WERI-Rb-1 (cell line): Measurements from ENCODE around the gene TRIM62.

Source experiments
- DNase-seq: peaks from one replicate; pipeline ENCODE4 v3.0.0-alpha.2; 2020
- H3K27ac ChIP-seq: fragments of 250-450 bp; sonication (Bioruptor Pico); 2 replicates; pipeline ENCODE4 v1.5.1; 2020; ENCODE audit warnings: mild to moderate bottlenecking, moderate library complexity
- H3K27me3 ChIP-seq: fragments of 250-450 bp; sonication (Bioruptor Pico); 2 replicates; pipeline ENCODE4 v1.5.1; 2021; ENCODE audit warnings: mild to moderate bottlenecking, low read depth, moderate library complexity; ENCODE audit not compliant: insufficient read depth, severe bottlenecking
- H3K36me3 ChIP-seq: fragments of 250-450 bp; sonication (Bioruptor Pico); 2 replicates; pipeline ENCODE4 v1.5.1; 2020; ENCODE audit warnings: mild to moderate bottlenecking, moderate library complexity
- H3K4me3 ChIP-seq: 2 replicates; pipeline ENCODE4 v1.5.1; 2011; ENCODE audit warnings: low read depth, mild to moderate bottlenecking, control low read depth, low read length
- H3K9me3 ChIP-seq: fragments of 250-450 bp; sonication (Bioruptor Pico); 2 replicates; pipeline ENCODE4 v1.5.1; 2021; ENCODE audit warnings: mild to moderate bottlenecking, moderate library complexity; ENCODE audit not compliant: severe bottlenecking
- TF ChIP-seq, protein P1 (sequence below): IDR thresholded peaks from 2 replicates; pipeline ENCODE4 v1.5.1; 2011; ENCODE audit warnings: low read depth, mild to moderate bottlenecking, control low read depth, inconsistent platforms, low read length

Gene TRIM62

DNA sequence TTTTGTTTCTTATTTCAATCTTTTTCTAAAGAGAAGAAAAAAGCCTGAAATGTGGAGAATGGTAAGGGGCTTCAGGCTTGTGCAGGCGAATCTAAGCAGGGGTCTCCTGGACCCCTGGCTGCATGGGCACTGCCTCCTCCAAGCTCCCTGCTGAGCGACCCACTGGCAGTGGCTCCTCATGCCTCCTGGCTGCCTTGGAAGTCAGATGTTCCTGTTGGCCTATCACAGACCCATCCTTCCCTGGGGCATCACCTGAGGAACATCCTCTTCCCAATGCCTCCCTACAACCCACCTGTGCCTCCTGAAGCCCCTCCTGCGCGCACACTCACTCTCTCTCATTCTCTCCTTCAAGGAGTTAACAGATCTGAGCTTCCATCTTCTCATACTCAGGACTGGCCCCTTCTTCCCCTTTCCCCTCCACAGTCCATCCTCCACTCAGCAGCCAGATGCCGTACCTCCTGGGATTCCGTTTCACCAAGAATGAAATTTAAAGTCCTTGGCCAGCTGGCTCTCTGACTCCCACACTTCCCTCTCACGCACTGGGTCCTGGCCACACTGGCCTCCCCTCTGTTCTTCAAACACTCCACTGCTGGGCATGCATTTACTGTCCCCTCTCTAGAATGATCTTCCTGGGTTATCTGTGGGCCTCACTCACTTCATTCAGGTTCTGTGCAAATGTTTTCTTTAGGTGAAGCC is 59.2 kb downstream of the TRIM62 start:
- TF ChIP-seq, protein P1, sequence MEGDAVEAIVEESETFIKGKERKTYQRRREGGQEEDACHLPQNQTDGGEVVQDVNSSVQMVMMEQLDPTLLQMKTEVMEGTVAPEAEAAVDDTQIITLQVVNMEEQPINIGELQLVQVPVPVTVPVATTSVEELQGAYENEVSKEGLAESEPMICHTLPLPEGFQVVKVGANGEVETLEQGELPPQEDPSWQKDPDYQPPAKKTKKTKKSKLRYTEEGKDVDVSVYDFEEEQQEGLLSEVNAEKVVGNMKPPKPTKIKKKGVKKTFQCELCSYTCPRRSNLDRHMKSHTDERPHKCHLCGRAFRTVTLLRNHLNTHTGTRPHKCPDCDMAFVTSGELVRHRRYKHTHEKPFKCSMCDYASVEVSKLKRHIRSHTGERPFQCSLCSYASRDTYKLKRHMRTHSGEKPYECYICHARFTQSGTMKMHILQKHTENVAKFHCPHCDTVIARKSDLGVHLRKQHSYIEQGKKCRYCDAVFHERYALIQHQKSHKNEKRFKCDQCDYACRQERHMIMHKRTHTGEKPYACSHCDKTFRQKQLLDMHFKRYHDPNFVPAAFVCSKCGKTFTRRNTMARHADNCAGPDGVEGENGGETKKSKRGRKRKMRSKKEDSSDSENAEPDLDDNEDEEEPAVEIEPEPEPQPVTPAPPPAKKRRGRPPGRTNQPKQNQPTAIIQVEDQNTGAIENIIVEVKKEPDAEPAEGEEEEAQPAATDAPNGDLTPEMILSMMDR = no peak
- Histone ChIP-seq H3K36me3 (no peaks in the 10 kb centered on the region), H3K9me3 (peaks cover 3% of the 10 kb centered on the region), H3K27ac (no peak overlapping the region), H3K27me3 (no peaks in the 10 kb centered on the region), H3K4me3 (no peak overlapping the region)
- DNase-seq = no peak

DNA sequence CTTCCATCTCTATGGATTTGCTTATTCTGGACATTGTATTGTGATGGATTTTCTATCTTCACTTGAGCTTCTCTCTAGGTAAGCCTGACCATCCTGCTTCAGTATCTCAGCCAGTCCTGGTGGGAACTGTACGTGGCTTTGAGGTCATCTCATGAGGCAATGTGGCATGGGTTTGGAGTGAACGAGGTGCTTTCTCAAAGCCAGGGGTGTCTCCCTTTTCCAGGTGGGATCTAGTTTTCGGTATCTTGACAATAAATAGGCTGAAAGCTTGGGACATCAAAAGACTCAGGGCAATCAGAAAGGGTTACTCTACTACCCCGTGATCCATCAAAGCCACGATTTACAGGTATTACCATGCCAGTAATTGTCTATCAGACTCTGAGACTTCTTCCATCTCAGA is 60.1 kb downstream of the TRIM62 start:
- no peak for DNase-seq
- H3K4me3 ChIP-seq = no peak overlapping the region
- peaks cover under 1% of the 10 kb centered on the region for H3K9me3 ChIP-seq
- H3K36me3 ChIP-seq = no peaks in the 10 kb centered on the region
- TF ChIP-seq, protein P1 = no peak
- H3K27ac ChIP-seq = no peak overlapping the region
- H3K27me3 ChIP-seq = no peaks in the 10 kb centered on the region

GRCh38 chr1:33120436-33121231 is 61.2 kb downstream of the TRIM62 start:
- H3K9me3 ChIP-seq = no peaks in the 10 kb centered on the region
- TF ChIP-seq, protein P1 = no peak
- H3K4me3 ChIP-seq = no peak overlapping the region
- H3K27ac ChIP-seq = no peak overlapping the region
- DNase-seq = no peak
- no peaks in the 10 kb centered on the region for H3K36me3 ChIP-seq
- H3K27me3 ChIP-seq = no peaks in the 10 kb centered on the region

GRCh38 chr1:33119532-33120217 is 62.2 kb downstream of the TRIM62 start:
- Histone ChIP-seq H3K27me3 (no peaks in the 10 kb centered on the region), H3K4me3 (no peak overlapping the region), H3K9me3 (no peaks in the 10 kb centered on the region), H3K36me3 (no peaks in the 10 kb centered on the region), H3K27ac (no peak overlapping the region)
- no peak for DNase-seq
- TF ChIP-seq, protein P1 = peak; percentile 20; the same call in 1 of the 2 replicates

GRCh38 chr1:33119050-33119449 is 62.8 kb downstream of the TRIM62 start:
- no peak for DNase-seq
- no peaks in the 10 kb centered on the region for H3K9me3 ChIP-seq
- no peak overlapping the region for H3K4me3 ChIP-seq
- H3K27ac ChIP-seq = no peak overlapping the region
- H3K27me3 ChIP-seq = no peaks in the 10 kb centered on the region
- TF ChIP-seq, protein P1 = no peak
- no peaks in the 10 kb centered on the region for H3K36me3 ChIP-seq
